Activated naive CD4-positive, alpha-beta T cell treated with anti-CD3 and anti-CD28 coated beads, Interleukin-2, amount 50 U/mL, for 24 hours (primary cell): ENCODE results near the gene GPR62.

ENCODE experiments used
- H3K27ac Mint-ChIP-seq: one replicate; pipeline ENCODE4 v1.8.0; 2021; ENCODE audit warnings: mild to moderate bottlenecking, mixed read lengths
- H3K27me3 Mint-ChIP-seq: one replicate; pipeline ENCODE4 v1.8.0; 2021; ENCODE audit warnings: mixed read lengths
- H3K36me3 Mint-ChIP-seq: one replicate; pipeline ENCODE4 v1.8.0; 2021; ENCODE audit warnings: mixed read lengths
- H3K4me1 Mint-ChIP-seq: one replicate; pipeline ENCODE4 v1.8.0; 2021; ENCODE audit warnings: mixed read lengths
- H3K4me3 Mint-ChIP-seq: one replicate; pipeline ENCODE4 v1.8.0; 2021; ENCODE audit warnings: mild to moderate bottlenecking, mixed read lengths
- H3K9me3 Mint-ChIP-seq: one replicate; pipeline ENCODE4 v1.8.0; 2021; ENCODE audit warnings: mixed read lengths

GPR62 gene

GRCh38 chr3:51934991-51935885 is 19.9 kb upstream of the GPR62 start:
- H3K4me1 Mint-ChIP-seq, result peaks cover 19% of the 10 kb centered on the region
- peaks cover 4% of the 10 kb centered on the region for H3K36me3 Mint-ChIP-seq
- H3K27ac Mint-ChIP-seq, result no peak overlapping the region
- H3K4me3 Mint-ChIP-seq, result no peak overlapping the region
- H3K9me3 Mint-ChIP-seq, result no peaks in the 10 kb centered on the region
- no peaks in the 10 kb centered on the region for H3K27me3 Mint-ChIP-seq

DNA sequence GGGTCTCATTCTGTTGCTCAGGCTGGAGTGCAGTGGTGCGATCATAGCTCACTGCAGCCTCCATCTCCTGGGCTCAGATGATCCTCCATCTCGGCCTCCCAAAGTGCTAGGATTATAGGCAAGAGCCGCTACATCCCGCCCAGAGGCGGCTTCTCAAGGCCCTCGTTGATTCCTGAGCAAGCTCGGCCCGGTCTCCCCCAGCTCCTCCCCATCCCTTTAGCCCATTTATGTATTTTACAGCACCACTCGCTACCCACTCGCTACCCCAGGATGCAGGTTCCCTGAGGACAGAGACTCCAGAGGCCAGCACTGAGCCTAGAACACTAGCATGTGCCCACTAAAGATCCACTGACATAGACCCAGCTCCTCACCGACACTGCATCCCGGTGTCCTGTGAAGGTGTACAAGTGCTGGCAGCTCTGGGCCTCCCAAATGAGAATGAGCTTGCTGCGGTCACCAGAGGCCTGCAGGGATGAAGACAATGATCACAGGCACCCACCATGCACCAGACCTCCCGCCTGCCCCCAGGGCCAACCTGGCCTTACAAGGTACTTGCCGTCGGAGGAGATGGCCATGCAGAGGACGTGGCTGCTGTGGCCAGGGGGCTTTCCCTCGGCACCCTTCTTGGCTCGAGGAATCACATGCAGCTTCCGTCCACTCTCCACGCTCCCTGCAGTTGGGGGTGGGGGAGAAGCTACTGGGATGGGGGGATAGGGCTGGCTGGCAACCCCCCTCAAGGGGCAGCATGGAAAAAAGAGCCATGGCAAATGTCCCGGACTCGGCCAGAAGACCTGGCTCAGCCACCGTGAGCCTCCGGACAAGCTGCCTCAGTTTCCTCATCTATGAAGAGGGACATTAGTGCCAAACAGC is 19.1 kb upstream of the GPR62 start:
- Mint-ChIP-seq H3K36me3 (peaks cover 13% of the 10 kb centered on the region), H3K9me3 (no peaks in the 10 kb centered on the region)

DNA sequence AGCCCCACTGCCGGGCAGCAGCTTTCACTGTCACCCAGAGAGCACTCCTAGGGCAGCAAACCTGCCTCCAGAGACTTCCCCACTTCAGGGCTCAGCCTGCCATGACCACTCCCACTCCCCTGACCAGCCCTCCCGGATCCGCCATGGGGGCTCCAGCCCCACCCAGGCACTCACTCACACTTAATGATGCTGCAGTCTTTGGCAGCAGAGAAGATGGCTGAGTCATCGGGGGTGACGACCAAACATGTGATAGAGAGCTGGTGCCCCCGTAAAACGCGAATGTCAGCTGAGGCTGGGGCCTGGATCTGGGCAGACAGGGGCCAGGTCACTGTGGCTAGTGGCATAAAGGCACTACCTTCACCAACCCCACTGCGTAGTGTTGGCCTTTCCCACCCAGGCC is 18.2 kb upstream of the GPR62 start:
- H3K9me3 Mint-ChIP-seq, result no peaks in the 10 kb centered on the region

More for the DNA sequence above, 19.1 kb upstream of the GPR62 start:
- H3K4me1 Mint-ChIP-seq, result peaks cover 27% of the 10 kb centered on the region
- no peak overlapping the region for H3K27ac Mint-ChIP-seq
- no peak overlapping the region for H3K4me3 Mint-ChIP-seq
- H3K27me3 Mint-ChIP-seq, result no peaks in the 10 kb centered on the region

DNA sequence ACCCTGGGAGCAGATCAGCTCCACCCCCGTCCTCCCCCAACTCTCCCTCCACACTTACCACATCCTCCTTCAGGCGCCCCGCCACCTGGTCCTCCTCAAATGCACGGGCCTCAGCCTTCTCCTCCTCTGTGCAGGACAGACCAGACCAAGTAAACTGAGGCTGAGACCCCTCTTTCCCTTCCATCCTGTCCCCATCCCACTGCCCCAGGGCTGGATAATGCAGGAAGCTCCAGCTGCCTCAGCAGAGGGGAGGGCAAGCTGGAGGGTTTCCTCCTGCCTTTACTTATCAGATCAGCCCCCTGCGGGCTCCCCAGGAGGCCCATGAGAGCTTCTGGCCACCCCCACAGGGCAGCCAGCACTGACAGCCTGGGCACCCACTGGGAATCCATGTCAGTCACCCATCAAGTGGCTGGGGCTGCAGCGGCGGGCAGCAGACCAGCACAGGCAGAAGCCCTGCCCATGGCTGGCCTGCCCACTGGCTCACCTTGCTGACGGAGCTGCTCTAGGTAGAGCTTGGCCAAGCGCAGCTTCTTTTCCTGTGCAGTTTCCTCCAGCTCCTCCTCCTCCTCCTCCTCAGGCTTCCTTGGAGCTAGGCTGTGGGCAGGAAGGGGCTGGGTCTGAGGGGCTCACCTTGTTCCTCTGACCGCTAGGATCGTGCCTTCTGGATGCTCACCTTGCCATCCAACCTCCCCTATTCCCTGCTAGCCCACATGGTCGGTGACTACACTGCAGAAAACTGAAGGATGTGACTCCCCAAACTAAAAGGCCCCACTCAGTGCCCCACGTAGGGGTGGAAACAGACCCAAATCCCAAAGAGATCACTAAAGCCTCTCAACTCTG is 17.4 kb upstream of the GPR62 start:
- Mint-ChIP-seq H3K9me3 (no peaks in the 10 kb centered on the region), H3K4me1 (peaks cover 30% of the 10 kb centered on the region), H3K4me3 (peak overlapping the region; percentile 42), H3K27me3 (no peaks in the 10 kb centered on the region), H3K36me3 (peaks cover 14% of the 10 kb centered on the region), H3K27ac (no peak overlapping the region)

More for the DNA sequence above, 18.2 kb upstream of the GPR62 start:
- peaks cover 14% of the 10 kb centered on the region for H3K36me3 Mint-ChIP-seq
- H3K27ac Mint-ChIP-seq, result no peak overlapping the region
- no peak overlapping the region for H3K4me3 Mint-ChIP-seq
- no peaks in the 10 kb centered on the region for H3K27me3 Mint-ChIP-seq
- peaks cover 27% of the 10 kb centered on the region for H3K4me1 Mint-ChIP-seq

GRCh38 chr3:51938780-51939425 is 16.3 kb upstream of the GPR62 start:
- Mint-ChIP-seq H3K4me3 (peak overlapping the region; percentile 79), H3K27ac (peak overlapping the region; percentile 70), H3K27me3 (no peaks in the 10 kb centered on the region), H3K36me3 (peaks cover 14% of the 10 kb centered on the region), H3K9me3 (no peaks in the 10 kb centered on the region), H3K4me1 (peaks cover 33% of the 10 kb centered on the region)

- Mint-ChIP-seq H3K9me3 (no peaks in the 10 kb centered on the region), H3K27me3 (no peaks in the 10 kb centered on the region), H3K36me3 (peaks cover 14% of the 10 kb centered on the region), H3K4me1 (peaks cover 33% of the 10 kb centered on the region), H3K4me3 (peak overlapping the region; percentile 98), H3K27ac (peak overlapping the region; percentile 92)
These were observed 14.3 kb upstream of the GPR62 start for GRCh38 chr3:51940648-51941462.

GRCh38 chr3:51941463-51941797 is 13.8 kb upstream of the GPR62 start:
- H3K27me3 Mint-ChIP-seq, result no peaks in the 10 kb centered on the region
- H3K9me3 Mint-ChIP-seq, result no peaks in the 10 kb centered on the region
- H3K4me1 Mint-ChIP-seq, result peaks cover 33% of the 10 kb centered on the region
- H3K4me3 Mint-ChIP-seq, result peak overlapping the region; percentile 98
- peaks cover 14% of the 10 kb centered on the region for H3K36me3 Mint-ChIP-seq
- peak overlapping the region; percentile 92 for H3K27ac Mint-ChIP-seq

DNA sequence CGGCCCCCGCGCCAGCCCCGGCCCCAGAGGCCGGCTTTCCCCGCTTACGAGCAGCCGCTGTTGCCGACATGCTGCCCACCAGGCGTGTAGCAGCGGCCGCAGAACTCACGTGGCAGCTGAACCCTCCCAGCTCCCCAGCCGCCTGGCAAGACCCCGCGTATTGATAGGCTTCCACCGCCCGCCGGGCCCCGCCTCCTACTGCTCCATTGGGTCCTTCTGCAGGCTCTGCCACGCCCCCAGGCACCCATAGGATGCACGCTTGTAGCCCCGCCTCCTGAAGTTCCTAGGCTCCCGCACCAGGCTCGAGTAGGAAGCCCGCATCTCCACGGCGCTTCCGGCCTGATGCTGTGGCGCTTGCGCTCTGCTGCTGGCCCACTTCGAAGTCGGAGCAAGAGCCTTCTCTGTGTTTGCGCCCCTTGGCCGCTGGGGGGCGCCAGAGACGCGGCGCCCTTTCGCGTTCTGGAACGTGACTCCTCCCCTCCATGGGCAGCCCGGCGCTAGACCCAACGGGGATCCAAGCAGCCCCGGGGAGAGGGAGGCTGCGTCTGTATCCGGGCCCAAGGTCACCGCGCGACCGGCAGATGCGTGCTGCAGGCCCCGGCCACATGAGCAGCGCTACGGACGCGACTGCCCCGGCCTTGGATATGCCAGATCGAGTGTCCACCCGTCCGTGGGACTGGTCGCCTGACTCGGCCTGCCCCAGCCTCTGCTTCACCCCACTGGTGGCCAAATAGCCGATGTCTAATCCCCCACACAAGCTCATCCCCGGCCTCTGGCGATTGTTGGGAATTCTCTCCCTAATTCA is 13.2 kb upstream of the GPR62 start, which contains the start of the genes PARP3 and RRP9:
Gene PARP3, plus strand, starts transcription at position 566 of the 805 bp plus-strand sequence. CDS start 993 bp downstream, outside the sequence.
Gene RRP9, minus strand, starts transcription at position 107 of the 805 bp plus-strand sequence. Its CDS starts 37 bp downstream, at position 70.
- no peaks in the 10 kb centered on the region for H3K9me3 Mint-ChIP-seq
- H3K4me3 Mint-ChIP-seq, result peak within 1 kb of the TSS; percentile 98
- no peaks in the 10 kb centered on the region for H3K27me3 Mint-ChIP-seq
- H3K27ac Mint-ChIP-seq, result peak within 1 kb of the TSS; percentile 92
- peaks cover 33% of the 10 kb centered on the region for H3K4me1 Mint-ChIP-seq
- H3K36me3 Mint-ChIP-seq, result peaks cover 14% of the 10 kb centered on the region

GRCh38 chr3:51942603-51943450 is 12.4 kb upstream of the GPR62 start:
- H3K4me3 Mint-ChIP-seq, result peak overlapping the region; percentile 98
- no peaks in the 10 kb centered on the region for H3K27me3 Mint-ChIP-seq
- H3K9me3 Mint-ChIP-seq, result no peaks in the 10 kb centered on the region
- H3K27ac Mint-ChIP-seq, result peak overlapping the region; percentile 86
- H3K4me1 Mint-ChIP-seq, result peaks cover 33% of the 10 kb centered on the region
- H3K36me3 Mint-ChIP-seq, result peaks cover 14% of the 10 kb centered on the region

DNA sequence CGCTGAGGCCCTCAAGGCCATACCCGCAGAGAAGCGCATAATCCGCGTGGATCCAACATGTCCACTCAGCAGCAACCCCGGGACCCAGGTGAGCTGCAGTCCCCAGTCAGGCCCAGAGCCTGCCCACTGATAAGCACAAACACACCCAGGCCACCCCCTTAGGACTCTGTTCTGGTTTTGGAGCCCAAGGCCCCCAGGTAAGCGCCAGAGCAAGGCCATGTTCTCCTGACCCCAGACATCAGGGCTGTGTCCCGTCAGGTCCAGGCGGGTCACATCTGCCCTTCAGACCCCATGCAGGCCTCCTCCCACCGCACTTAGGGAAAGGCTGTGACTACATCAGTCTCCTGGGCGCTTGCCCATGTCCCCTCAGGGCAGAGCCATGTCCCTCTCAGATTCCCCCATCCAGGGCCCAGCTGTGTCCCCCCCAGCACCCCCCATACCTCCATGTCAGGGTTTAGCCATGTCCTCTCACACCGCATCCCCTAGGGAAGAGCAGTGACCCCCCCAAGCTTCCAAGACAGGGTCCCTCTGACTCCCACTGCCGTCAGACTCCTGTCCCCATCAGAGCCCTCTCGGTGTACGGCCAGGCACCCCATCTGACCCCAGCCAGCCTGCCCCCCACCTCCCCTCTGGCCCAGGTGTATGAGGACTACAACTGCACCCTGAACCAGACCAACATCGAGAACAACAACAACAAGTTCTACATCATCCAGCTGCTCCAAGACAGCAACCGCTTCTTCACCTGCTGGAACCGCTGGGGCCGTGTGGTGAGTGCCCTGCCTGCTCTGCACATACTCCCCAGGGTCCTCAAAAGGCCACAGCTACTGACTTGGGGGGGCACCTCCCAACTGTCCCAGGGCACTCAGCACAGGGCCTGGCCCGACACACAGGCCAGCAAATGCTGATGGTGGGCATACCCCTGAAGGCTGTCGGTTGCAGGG is 11.5 kb upstream of the GPR62 start:
- Mint-ChIP-seq H3K27me3 (no peaks in the 10 kb centered on the region), H3K4me1 (peaks cover 27% of the 10 kb centered on the region), H3K4me3 (peak overlapping the region; percentile 36), H3K9me3 (no peaks in the 10 kb centered on the region), H3K36me3 (peaks cover 14% of the 10 kb centered on the region), H3K27ac (no peak overlapping the region)

DNA sequence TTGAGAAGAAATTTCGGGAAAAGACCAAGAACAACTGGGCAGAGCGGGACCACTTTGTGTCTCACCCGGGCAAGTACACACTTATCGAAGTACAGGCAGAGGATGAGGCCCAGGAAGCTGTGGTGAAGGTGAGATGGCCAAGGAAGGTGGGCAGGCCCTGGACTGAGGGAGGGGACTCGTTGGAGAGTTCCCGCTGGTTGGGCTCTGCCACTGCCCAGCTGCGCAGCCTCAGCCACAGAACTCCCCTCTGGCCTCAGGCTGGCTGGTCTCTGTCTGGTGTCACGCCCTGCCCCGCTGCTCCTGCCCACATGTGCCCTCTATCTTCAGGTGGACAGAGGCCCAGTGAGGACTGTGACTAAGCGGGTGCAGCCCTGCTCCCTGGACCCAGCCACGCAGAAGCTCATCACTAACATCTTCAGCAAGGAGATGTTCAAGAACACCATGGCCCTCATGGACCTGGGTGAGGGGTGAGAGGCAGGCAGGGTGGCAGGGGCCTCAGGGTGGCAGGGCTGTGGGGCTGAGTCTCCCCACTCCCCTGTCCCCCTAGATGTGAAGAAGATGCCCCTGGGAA is 10.6 kb upstream of the GPR62 start:
- no peaks in the 10 kb centered on the region for H3K27me3 Mint-ChIP-seq
- no peak overlapping the region for H3K4me3 Mint-ChIP-seq
- H3K27ac Mint-ChIP-seq, result no peak overlapping the region
- peaks cover 21% of the 10 kb centered on the region for H3K4me1 Mint-ChIP-seq
- H3K9me3 Mint-ChIP-seq, result no peaks in the 10 kb centered on the region
- H3K36me3 Mint-ChIP-seq, result peaks cover 9% of the 10 kb centered on the region
